Forelimb muscle (tissue), 1 donor: Measurements from ENCODE around the gene HNRNPAB. TPM values are rescaled to one million over a fixed set of nuclear protein-coding genes. Genes with fewer than 3 reads are reported as not detected.
"Not testable (repeated sequence)": the region's sequence is repeated elsewhere in the genome, so short reads cannot be mapped to it uniquely, and the experiment has no call there.

Experiments
- DNase-seq: peaks from one replicate; pipeline ENCODE4 v3.0.0-alpha.2; 2013; ENCODE audit warnings: low read depth
- polyA plus RNA-seq: library from polyadenylated mRNA; unstranded; fragments of 120-200 nt; gene quantifications from one replicate; pipeline ENCODE4 v1.2.1, GENCODE V29; 2013; ENCODE audit not compliant: insufficient read length

HNRNPAB gene
- polyA plus RNA-seq, 1 donor, result 85.7 TPM

- no peak for DNase-seq
These were observed 8.1 kb downstream of the HNRNPAB start for GRCh38 chr5:178212241-178213002.

GRCh38 chr5:178213003-178213461 lies 8.7 kb downstream of the HNRNPAB start:
- no peak for DNase-seq

- DNase-seq, result no peak
These were observed 9.4 kb downstream of the HNRNPAB start for GRCh38 chr5:178213748-178214151.

- no peak for DNase-seq
These were observed 9.9 kb downstream of the HNRNPAB start for GRCh38 chr5:178214160-178214803.

GRCh38 chr5:178215280-178216002 lies 11.1 kb downstream of the HNRNPAB start:
- no peak for DNase-seq

GRCh38 chr5:178216088-178216534 lies 11.8 kb downstream of the HNRNPAB start:
- no peak for DNase-seq

- no peak for DNase-seq
These were observed 12.4 kb downstream of the HNRNPAB start for GRCh38 chr5:178216779-178217178.

GRCh38 chr5:178218237-178218776 lies 14.0 kb downstream of the HNRNPAB start:
- DNase-seq, result no peak

- DNase-seq, result no peak
These were observed 14.5 kb downstream of the HNRNPAB start for GRCh38 chr5:178218827-178219226.

GRCh38 chr5:178221282-178221681 lies 16.9 kb downstream of the HNRNPAB start:
- DNase-seq, result no peak

GRCh38 chr5:178221853-178222252 lies 17.5 kb downstream of the HNRNPAB start:
- no peak for DNase-seq

GRCh38 chr5:178222292-178222691 lies 18.0 kb downstream of the HNRNPAB start:
- no peak for DNase-seq

- DNase-seq, result no peak
These were observed 19.0 kb downstream of the HNRNPAB start for GRCh38 chr5:178223196-178223773.

GRCh38 chr5:178223828-178224335 lies 19.5 kb downstream of the HNRNPAB start:
- DNase-seq, result no peak

GRCh38 chr5:178224403-178224802 lies 20.1 kb downstream of the HNRNPAB start:
- no peak for DNase-seq

GRCh38 chr5:178225174-178225573 lies 20.8 kb downstream of the HNRNPAB start:
- DNase-seq, result no peak

GRCh38 chr5:178227138-178227659 lies 22.9 kb downstream of the HNRNPAB start:
- DNase-seq, result no peak

GRCh38 chr5:178227929-178228328 lies 23.6 kb downstream of the HNRNPAB start:
- DNase-seq, result no peak

- DNase-seq, result no peak
These were observed 24.3 kb downstream of the HNRNPAB start for GRCh38 chr5:178228609-178229008.

- not testable (repeated sequence) for DNase-seq
These were observed 24.8 kb downstream of the HNRNPAB start for GRCh38 chr5:178229111-178229510.

- DNase-seq, result no peak
These were observed 25.5 kb downstream of the HNRNPAB start for GRCh38 chr5:178229861-178230260.
